Testis (tissue), 2 donors: ENCODE results near the gene NSUN5.

Experiments
- CTCF ChIP-seq, 3 experiments: fragments of 450-650 bp in 2 of 3; fragments of 200-600 bp in 1 of 3; sonication (generic) in 1 of 3; IDR thresholded peaks; one replicate each; pipeline ENCODE4 v1.5.1; 2016 to 2019; ENCODE audit warnings: antibody characterized with exemption in 3 of 3, mild to moderate bottlenecking in 2 of 3, moderate library complexity in 1 of 3
- POLR2A ChIP-seq: fragments of 450-650 bp; IDR thresholded peaks from one replicate; pipeline ENCODE4 v1.6.1; 2017; ENCODE audit warnings: antibody characterized with exemption, mild to moderate bottlenecking, moderate library complexity

- TF ChIP-seq CTCF (IDR thresholded peaks at IDR 0.05), result no peak
- no peak for TF ChIP-seq POLR2A
Measured at GRCh38 chr7:73345538-73345937, 36.9 kb upstream of the NSUN5 start.
